ENCODE results near the gene POLG.

The POLG gene

DNA sequence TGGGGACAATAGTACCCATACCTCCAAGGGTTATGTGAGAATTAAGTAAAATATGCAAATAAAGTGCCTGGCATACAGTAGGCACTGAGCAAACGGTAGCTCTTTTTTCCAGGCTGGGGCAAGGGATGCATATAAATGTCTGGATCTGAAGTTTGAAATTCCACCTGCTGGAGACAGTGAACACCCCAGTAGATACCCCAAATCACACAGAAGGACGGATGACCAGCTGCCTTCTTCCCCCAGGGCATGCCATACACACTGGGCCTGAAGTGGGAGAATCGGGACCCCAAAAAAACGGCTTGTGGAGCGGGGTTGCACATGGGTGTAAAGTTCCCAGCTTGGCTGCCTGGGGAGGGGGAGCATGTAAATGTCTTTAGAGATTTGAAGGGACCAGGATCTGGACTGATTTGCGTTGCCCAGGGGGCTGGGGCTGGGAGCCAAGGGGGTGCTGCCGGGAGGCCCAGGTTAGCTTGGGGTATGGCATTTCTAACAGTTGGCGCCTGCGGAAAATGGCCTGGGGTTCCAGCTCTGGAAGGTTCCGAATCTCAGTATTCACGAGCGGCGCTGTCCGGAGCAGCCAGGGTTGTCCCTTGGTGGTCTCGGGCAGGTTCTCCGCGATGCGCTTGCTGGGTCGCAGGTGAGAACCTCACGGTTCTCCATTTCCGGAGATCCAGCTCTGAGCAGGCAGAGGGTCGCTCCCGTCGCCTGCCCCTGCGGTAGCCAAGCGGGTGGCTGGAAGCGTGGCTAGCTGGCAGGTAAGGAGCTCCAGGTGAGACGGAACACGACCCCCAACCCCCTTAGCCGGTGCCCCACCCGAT, 42.6 kb upstream of the POLG start:
- Histone ChIP-seq H3K9me3 (ENCODE audit: insufficient read depth, low read depth, low read length) (no peaks in the 10 kb centered on the region; the same call in 1 of the 2 replicates), H3K27ac (ENCODE audit: low read length) (no peak overlapping the region), H3K9ac (ENCODE audit: low read depth, low read length) (no peak overlapping the region), H3K27me3 (ENCODE audit: insufficient read depth, low read length) (peaks cover 100% of the 10 kb centered on the region), H3K4me3 (ENCODE audit: low read length) (no peak overlapping the region), H3K36me3 (ENCODE audit: insufficient read depth, low read depth, low read length) (no peaks in the 10 kb centered on the region), H3K4me1 (ENCODE audit: insufficient read depth, low read length) (peaks cover 5% of the 10 kb centered on the region; the same call in 1 of the 2 replicates)

DNA sequence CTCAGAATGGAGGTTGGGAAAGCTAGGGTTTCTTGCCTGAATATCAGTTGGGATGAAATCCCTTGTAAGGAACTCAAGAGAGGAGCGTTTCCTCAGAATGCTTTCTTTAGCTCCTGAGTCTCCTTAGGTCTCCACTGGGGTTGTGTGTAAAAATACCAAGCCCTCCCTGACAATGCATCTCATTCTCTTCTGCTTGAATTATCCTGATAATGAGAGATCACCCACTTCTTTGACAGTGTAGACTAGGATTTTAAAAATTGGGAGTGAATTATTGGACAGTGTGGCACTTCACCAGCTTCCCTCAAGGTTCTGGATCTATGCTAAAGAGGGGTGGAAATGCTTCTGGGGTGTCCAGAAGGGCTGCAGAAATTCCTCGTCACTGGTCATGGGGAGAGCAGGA, 41.8 kb upstream of the POLG start:
- H3K9ac ChIP-seq (ENCODE audit: low read depth, low read length) = no peak overlapping the region
- peaks cover 100% of the 10 kb centered on the region for H3K27me3 ChIP-seq (ENCODE audit: insufficient read depth, low read length)
- peaks cover 5% of the 10 kb centered on the region; the same call in 1 of the 2 replicates for H3K4me1 ChIP-seq (ENCODE audit: insufficient read depth, low read length)
- H3K9me3 ChIP-seq (ENCODE audit: insufficient read depth, low read depth, low read length) = no peaks in the 10 kb centered on the region; the same call in 1 of the 2 replicates
- no peak overlapping the region for H3K27ac ChIP-seq (ENCODE audit: low read length)
- no peak overlapping the region for H3K4me3 ChIP-seq (ENCODE audit: low read length)
- no peaks in the 10 kb centered on the region for H3K36me3 ChIP-seq (ENCODE audit: insufficient read depth, low read depth, low read length)

GRCh38 chr15:89375093-89376005, 40.7 kb upstream of the POLG start:
- Histone ChIP-seq H3K4me3 (ENCODE audit: low read length) (no peak overlapping the region), H3K4me1 (ENCODE audit: insufficient read depth, low read length) (peaks cover 5% of the 10 kb centered on the region; the same call in 1 of the 2 replicates)

GRCh38 chr15:89374086-89374981, 39.7 kb upstream of the POLG start:
- Histone ChIP-seq H3K27me3 (ENCODE audit: insufficient read depth, low read length) (peaks cover 100% of the 10 kb centered on the region), H3K9ac (ENCODE audit: low read depth, low read length) (no peak overlapping the region), H3K4me1 (ENCODE audit: insufficient read depth, low read length) (peaks cover 5% of the 10 kb centered on the region; the same call in 1 of the 2 replicates), H3K27ac (ENCODE audit: low read length) (no peak overlapping the region), H3K9me3 (ENCODE audit: insufficient read depth, low read depth, low read length) (peaks cover 3% of the 10 kb centered on the region; the same call in 1 of the 2 replicates), H3K4me3 (ENCODE audit: low read length) (no peak overlapping the region), H3K36me3 (ENCODE audit: insufficient read depth, low read depth, low read length) (no peaks in the 10 kb centered on the region)

More at GRCh38 chr15:89375093-89376005, 40.7 kb upstream of the POLG start:
- Histone ChIP-seq H3K27me3 (ENCODE audit: insufficient read depth, low read length) (peaks cover 100% of the 10 kb centered on the region), H3K27ac (ENCODE audit: low read length) (no peak overlapping the region), H3K9ac (ENCODE audit: low read depth, low read length) (no peak overlapping the region), H3K36me3 (ENCODE audit: insufficient read depth, low read depth, low read length) (no peaks in the 10 kb centered on the region), H3K9me3 (ENCODE audit: insufficient read depth, low read depth, low read length) (peaks cover 3% of the 10 kb centered on the region; the same call in 1 of the 2 replicates)

DNA sequence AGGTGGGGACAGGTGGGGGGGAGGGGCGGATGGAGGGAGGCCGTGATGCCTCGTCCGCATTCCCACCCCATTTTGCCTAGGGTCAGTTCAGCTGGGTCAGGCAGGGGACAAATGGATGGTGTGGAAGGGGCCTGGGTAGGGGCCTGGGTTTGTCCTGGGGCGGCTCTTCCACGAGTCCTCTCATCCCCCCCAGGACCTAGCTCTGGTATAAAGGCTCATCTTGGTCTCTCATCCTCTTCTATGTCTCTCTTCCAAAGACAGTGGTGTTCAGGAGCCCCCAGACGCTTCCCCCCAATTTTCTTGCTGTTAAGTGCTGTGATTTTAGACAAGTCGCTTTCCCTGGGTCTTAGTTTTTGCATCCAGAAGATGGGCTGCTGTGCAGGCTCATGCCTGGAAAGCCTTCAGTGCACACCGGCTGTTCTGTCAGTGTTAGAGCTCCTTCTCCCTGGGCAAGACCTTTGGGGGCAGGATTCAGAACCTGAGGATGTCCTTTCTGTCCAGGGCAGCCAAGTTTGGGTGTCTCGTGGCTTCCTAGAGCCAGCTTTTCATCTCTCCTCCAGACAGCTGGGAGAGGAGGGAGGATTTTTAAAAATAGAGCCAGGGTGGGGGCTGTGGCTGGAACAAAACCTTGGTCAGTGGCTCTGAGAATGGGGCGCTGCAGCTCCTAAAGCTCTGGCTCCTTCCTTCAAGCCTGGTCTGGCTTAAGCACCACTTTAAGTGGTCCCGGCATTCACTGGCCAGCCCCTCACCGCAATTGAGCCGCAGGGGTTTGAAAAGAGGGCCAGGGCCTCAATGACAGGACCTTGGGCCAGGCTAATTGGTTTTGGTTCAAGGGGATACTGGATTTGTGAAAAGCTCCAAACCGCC, 37.7 kb upstream of the POLG start:
- H3K36me3 ChIP-seq (ENCODE audit: insufficient read depth, low read depth, low read length) = no peaks in the 10 kb centered on the region
- H3K27me3 ChIP-seq (ENCODE audit: insufficient read depth, low read length) = peaks cover 100% of the 10 kb centered on the region
- H3K4me3 ChIP-seq (ENCODE audit: low read length) = no peak overlapping the region
- no peak overlapping the region for H3K9ac ChIP-seq (ENCODE audit: low read depth, low read length)
- peaks cover 9% of the 10 kb centered on the region; the same call in 1 of the 2 replicates for H3K4me1 ChIP-seq (ENCODE audit: insufficient read depth, low read length)
- no peak overlapping the region for H3K27ac ChIP-seq (ENCODE audit: low read length)
- H3K9me3 ChIP-seq (ENCODE audit: insufficient read depth, low read depth, low read length) = 0 out of 2 replicates have a peak, but pooled peaks cover 3% of the 10 kb centered on the region

DNA sequence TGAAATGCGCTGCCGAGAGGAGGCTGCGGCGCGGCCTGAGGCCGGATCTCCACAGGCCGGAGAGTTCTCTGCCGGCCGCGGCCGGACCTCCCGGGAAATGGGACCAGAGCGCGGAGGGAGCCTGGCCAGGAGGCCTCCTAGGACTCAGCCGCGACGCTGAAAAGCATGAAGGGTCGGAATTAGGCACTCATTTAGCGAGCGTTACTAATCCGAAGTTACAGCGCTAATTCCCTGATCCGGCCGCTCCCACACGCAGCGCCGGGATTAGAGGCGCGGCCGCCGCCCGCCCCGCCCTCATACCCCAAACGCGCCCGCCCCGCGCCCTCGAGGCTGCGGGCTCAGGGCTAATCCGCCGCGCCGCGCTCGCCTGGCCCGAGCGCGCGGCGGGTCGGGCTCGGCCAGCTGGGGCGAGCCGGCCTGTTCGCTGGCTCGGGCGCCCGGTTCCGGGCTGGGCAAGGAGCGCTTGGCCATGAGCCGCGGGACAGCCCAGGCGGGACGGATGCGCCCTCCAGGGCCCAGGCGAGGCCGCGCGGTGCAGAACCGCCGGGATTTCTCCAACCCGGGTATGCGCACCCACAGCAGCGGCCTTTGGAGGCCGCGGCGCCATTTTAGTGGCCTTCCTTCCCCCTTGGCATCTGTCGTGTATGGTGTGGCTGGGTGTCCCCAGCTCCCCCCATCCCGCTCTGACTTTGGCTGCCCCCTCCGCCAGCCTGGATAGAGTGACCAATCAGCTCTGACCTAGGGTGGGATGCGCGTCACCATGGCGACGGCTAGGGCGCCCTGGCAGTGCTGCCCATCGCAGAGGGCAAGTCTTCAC, 36.8 kb upstream of the POLG start:
- Histone ChIP-seq H3K27me3 (ENCODE audit: insufficient read depth, low read length) (peaks cover 100% of the 10 kb centered on the region), H3K4me1 (ENCODE audit: insufficient read depth, low read length) (peaks cover 9% of the 10 kb centered on the region; the same call in 1 of the 2 replicates), H3K9me3 (ENCODE audit: insufficient read depth, low read depth, low read length) (peaks cover 8% of the 10 kb centered on the region; the same call in 1 of the 2 replicates), H3K4me3 (ENCODE audit: low read length) (peak overlapping the region; percentile 6; the same call in 1 of the 2 replicates), H3K27ac (ENCODE audit: low read length) (no peak overlapping the region), H3K9ac (ENCODE audit: low read depth, low read length) (no peak overlapping the region), H3K36me3 (ENCODE audit: insufficient read depth, low read depth, low read length) (no peaks in the 10 kb centered on the region)

DNA sequence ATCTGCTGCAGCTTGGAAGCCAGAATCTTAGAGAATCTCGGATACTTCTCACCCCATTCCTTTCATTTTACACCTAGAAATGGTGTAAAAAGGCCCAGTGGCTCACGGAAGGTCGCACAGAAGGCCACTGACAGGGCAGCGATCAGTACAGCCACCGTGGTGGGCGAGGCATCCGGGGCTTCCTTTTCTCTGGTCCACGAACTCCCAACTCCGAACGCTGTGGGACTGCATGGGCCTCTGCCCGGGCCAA, 36.3 kb upstream of the POLG start:
- H3K27me3 ChIP-seq (ENCODE audit: insufficient read depth, low read length) = peaks cover 100% of the 10 kb centered on the region

DNA sequence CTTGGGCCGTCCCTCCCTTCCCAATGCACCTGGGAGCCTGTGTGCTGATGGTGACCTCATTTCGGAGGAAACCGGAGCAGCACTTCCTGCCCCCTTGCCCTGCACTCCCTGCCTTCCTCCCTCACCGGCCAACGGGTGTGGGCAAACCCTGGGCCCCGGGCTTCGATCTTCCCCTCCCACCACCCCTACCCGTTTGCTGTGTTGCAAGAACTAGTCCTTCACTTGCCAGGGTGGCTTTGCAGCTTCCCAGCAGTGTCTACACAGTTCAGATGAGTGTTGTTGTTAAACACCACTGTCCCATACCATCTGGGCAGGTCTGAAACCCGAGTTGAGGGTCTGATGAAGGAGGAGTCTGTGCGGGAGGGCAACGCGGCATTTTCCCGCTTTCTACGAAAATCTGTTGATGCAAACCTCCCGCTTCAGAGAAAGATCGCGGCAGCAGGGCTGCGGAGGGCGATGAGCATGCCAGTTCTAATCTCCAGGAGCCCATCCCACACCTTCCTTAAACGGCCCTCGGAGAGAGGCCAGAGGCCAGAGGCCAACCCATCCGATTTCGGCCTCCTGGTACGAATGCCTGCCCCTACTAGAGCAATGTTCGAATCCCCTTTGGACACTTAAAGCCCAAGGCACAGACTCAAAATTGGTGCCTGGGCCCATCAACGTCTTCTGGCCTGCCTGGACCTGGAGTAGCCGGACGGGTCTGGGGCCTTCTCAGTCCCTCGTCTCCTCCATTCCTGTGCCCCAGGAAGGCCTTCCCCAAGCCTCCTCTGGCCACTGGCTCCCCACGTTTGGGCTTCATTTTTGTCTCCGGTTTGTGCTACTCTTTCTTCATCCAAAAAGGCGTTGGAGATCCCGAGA, 35.7 kb upstream of the POLG start:
- Histone ChIP-seq H3K4me3 (ENCODE audit: low read length) (peak overlapping the region; percentile 6; the same call in 1 of the 2 replicates), H3K9me3 (ENCODE audit: insufficient read depth, low read depth, low read length) (peaks cover 8% of the 10 kb centered on the region; the same call in 1 of the 2 replicates), H3K9ac (ENCODE audit: low read depth, low read length) (no peak overlapping the region), H3K27ac (ENCODE audit: low read length) (no peak overlapping the region), H3K4me1 (ENCODE audit: insufficient read depth, low read length) (peaks cover 9% of the 10 kb centered on the region; the same call in 1 of the 2 replicates), H3K36me3 (ENCODE audit: insufficient read depth, low read depth, low read length) (no peaks in the 10 kb centered on the region), H3K27me3 (ENCODE audit: insufficient read depth, low read length) (peaks cover 100% of the 10 kb centered on the region)

More for the DNA sequence above, 36.3 kb upstream of the POLG start:
- Histone ChIP-seq H3K4me3 (ENCODE audit: low read length) (peak overlapping the region; percentile 6; the same call in 1 of the 2 replicates), H3K36me3 (ENCODE audit: insufficient read depth, low read depth, low read length) (no peaks in the 10 kb centered on the region), H3K9ac (ENCODE audit: low read depth, low read length) (no peak overlapping the region), H3K4me1 (ENCODE audit: insufficient read depth, low read length) (peaks cover 9% of the 10 kb centered on the region; the same call in 1 of the 2 replicates), H3K27ac (ENCODE audit: low read length) (no peak overlapping the region), H3K9me3 (ENCODE audit: insufficient read depth, low read depth, low read length) (peaks cover 8% of the 10 kb centered on the region; the same call in 1 of the 2 replicates)

GRCh38 chr15:89369341-89369947, 34.8 kb upstream of the POLG start:
- H3K27ac ChIP-seq (ENCODE audit: low read length) = no peak overlapping the region
- peaks cover 100% of the 10 kb centered on the region for H3K27me3 ChIP-seq (ENCODE audit: insufficient read depth, low read length)
- H3K4me3 ChIP-seq (ENCODE audit: low read length) = no peak overlapping the region; the same call in 1 of the 2 replicates
- H3K36me3 ChIP-seq (ENCODE audit: insufficient read depth, low read depth, low read length) = no peaks in the 10 kb centered on the region
- peaks cover 8% of the 10 kb centered on the region; the same call in 1 of the 2 replicates for H3K9me3 ChIP-seq (ENCODE audit: insufficient read depth, low read depth, low read length)
- no peak overlapping the region for H3K9ac ChIP-seq (ENCODE audit: low read depth, low read length)
- H3K4me1 ChIP-seq (ENCODE audit: insufficient read depth, low read length) = peaks cover 4% of the 10 kb centered on the region; the same call in 1 of the 2 replicates

All from iPS-20b (cell line).